ENCODE results near the gene MX2.

The MX2 gene

GRCh38 chr21:41444703-41445464, 83.1 kb downstream of the MX2 start:
- Histone ChIP-seq H3F3A (ENCODE audit: control insufficient read depth, insufficient read depth) (no peaks in the 10 kb centered on the region), H3K27ac (ENCODE audit: low read depth, low read length) (no peak overlapping the region), H3K4me1 (ENCODE audit: control insufficient read depth, low read length) (no peaks in the 10 kb centered on the region), H3K27me3 (ENCODE audit: control insufficient read depth, low read length) (no peaks in the 10 kb centered on the region), H4K20me1 (ENCODE audit: control insufficient read depth, insufficient read depth, low read depth, low read length) (no peaks in the 10 kb centered on the region), H3K79me2 (ENCODE audit: control insufficient read depth, low read length) (no peaks in the 10 kb centered on the region), H3K9me2 (replicated peaks; ENCODE audit: control insufficient read depth, low read length) (no peaks in the 10 kb centered on the region), H3K36me3 (ENCODE audit: control insufficient read depth, low read length) (no peaks in the 10 kb centered on the region), H3K9me3 (ENCODE audit: control insufficient read depth, insufficient read depth, low read length) (no peaks in the 10 kb centered on the region), H3K4me3 (ENCODE audit: low read length) (no peak overlapping the region), H3K4me2 (ENCODE audit: low read length) (no peak overlapping the region)
- no peak for TF ChIP-seq EZH2phosphoT487 (IDR thresholded peaks at IDR 0.05; ENCODE audit: borderline replicate concordance, low read length)
- TF ChIP-seq CTCF (IDR thresholded peaks at IDR 0.05; ENCODE audit: low read depth, low read length, poor library complexity, severe bottlenecking), result no peak

- no peaks in the 10 kb centered on the region for H3K27me3 ChIP-seq (ENCODE audit: control insufficient read depth, low read length)
- TF ChIP-seq CTCF (IDR thresholded peaks at IDR 0.05; ENCODE audit: low read depth, low read length, poor library complexity, severe bottlenecking) (no peak), EZH2phosphoT487 (IDR thresholded peaks at IDR 0.05; ENCODE audit: borderline replicate concordance, low read length) (no peak)
- no peak overlapping the region for H3K4me2 ChIP-seq (ENCODE audit: low read length)
- H3K79me2 ChIP-seq (ENCODE audit: control insufficient read depth, low read length), result no peaks in the 10 kb centered on the region
- no peak overlapping the region for H3K27ac ChIP-seq (ENCODE audit: low read depth, low read length)
- no peaks in the 10 kb centered on the region for H3K9me3 ChIP-seq (ENCODE audit: control insufficient read depth, insufficient read depth, low read length)
- no peaks in the 10 kb centered on the region for H3K9me2 ChIP-seq (replicated peaks; ENCODE audit: control insufficient read depth, low read length)
- H3F3A ChIP-seq (ENCODE audit: control insufficient read depth, insufficient read depth), result no peaks in the 10 kb centered on the region
- H4K20me1 ChIP-seq (ENCODE audit: control insufficient read depth, insufficient read depth, low read depth, low read length), result no peaks in the 10 kb centered on the region
- no peaks in the 10 kb centered on the region for H3K4me1 ChIP-seq (ENCODE audit: control insufficient read depth, low read length)
- no peak overlapping the region for H3K4me3 ChIP-seq (ENCODE audit: low read length)
- no peaks in the 10 kb centered on the region for H3K36me3 ChIP-seq (ENCODE audit: control insufficient read depth, low read length)
Observed at GRCh38 chr21:41445465-41445862, 83.6 kb downstream of the MX2 start.

- no peaks in the 10 kb centered on the region for H3F3A ChIP-seq (ENCODE audit: control insufficient read depth, insufficient read depth)
- H3K4me3 ChIP-seq (ENCODE audit: low read length), result no peak overlapping the region
- H3K4me2 ChIP-seq (ENCODE audit: low read length), result no peak overlapping the region
- no peak overlapping the region for H3K27ac ChIP-seq (ENCODE audit: low read depth, low read length)
- no peaks in the 10 kb centered on the region for H3K9me2 ChIP-seq (replicated peaks; ENCODE audit: control insufficient read depth, low read length)
- no peak for TF ChIP-seq EZH2phosphoT487 (IDR thresholded peaks at IDR 0.05; ENCODE audit: borderline replicate concordance, low read length)
- no peak for TF ChIP-seq CTCF (IDR thresholded peaks at IDR 0.05; ENCODE audit: low read depth, low read length, poor library complexity, severe bottlenecking)
- H3K36me3 ChIP-seq (ENCODE audit: control insufficient read depth, low read length), result no peaks in the 10 kb centered on the region
- no peaks in the 10 kb centered on the region for H3K79me2 ChIP-seq (ENCODE audit: control insufficient read depth, low read length)
- no peaks in the 10 kb centered on the region for H3K27me3 ChIP-seq (ENCODE audit: control insufficient read depth, low read length)
- H4K20me1 ChIP-seq (ENCODE audit: control insufficient read depth, insufficient read depth, low read depth, low read length), result no peaks in the 10 kb centered on the region
- no peaks in the 10 kb centered on the region for H3K4me1 ChIP-seq (ENCODE audit: control insufficient read depth, low read length)
- H3K9me3 ChIP-seq (ENCODE audit: control insufficient read depth, insufficient read depth, low read length), result no peaks in the 10 kb centered on the region
Observed at GRCh38 chr21:41446586-41446985, 84.8 kb downstream of the MX2 start.

All from DOHH2 (cell line).